Hematopoietic multipotent progenitor cell treated with erythropoietin and hydrocortisone succinate and interleukin-3 and kit ligand, for 17 days (in vitro differentiated cells): Measurements from ENCODE around the gene DLGAP1.

Experiments used
- DNase-seq: peaks from one replicate; pipeline ENCODE4 v3.0.0-alpha.2; 2015; ENCODE audit warnings: low spot score

DLGAP1 gene

DNA sequence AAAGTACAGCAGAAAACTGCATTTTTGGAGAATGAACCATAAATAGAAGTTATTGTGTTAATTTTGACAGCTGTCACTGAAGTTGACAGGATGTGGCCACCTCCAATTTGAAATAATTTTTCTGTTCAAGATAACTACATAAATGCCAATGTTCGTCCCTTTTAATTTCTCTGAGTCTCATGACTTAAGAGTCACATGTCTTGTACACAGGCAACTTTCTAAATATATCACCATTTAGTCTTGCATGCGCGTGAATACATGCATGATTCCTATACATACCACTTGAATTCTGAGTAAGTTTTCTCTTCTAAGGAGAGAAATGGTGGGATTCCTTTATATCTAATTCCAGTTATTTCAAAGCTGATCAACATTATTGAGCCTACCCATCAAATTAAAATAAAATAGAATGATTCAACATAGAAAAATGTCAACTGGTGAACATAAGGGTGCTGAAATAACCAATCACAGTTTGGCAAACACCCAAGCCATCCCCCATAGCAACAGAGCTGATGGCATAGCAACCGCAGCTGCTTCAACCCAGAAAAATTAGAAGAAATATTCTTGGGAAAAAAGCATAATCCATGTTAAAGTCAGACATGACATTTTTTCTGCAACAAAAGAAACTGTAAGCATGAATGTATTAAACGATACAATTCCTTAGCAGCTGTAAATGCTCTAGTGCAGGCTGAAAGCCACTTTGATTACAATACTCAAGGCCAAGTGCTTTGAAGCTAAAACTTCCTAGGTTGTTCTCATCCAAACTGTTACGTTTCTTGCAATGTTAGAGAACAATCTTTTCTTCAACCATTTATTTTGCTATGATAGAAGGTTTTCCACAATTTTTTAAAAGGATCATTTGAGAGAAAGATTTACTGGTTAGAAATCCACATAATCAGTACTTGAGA is 282.7 kb downstream of the DLGAP1 start:
- DNase-seq: no peak

GRCh38 chr18:4157352-4157751 is 297.8 kb downstream of the DLGAP1 start:
- DNase-seq: no peak

- no peak for DNase-seq
These were observed 308.3 kb downstream of the DLGAP1 start for GRCh38 chr18:4146797-4147196.

- no peak for DNase-seq
These were observed 310.9 kb downstream of the DLGAP1 start for GRCh38 chr18:4144201-4144600.

- no peak for DNase-seq
These were observed 311.5 kb downstream of the DLGAP1 start for GRCh38 chr18:4143585-4143984.

DNA sequence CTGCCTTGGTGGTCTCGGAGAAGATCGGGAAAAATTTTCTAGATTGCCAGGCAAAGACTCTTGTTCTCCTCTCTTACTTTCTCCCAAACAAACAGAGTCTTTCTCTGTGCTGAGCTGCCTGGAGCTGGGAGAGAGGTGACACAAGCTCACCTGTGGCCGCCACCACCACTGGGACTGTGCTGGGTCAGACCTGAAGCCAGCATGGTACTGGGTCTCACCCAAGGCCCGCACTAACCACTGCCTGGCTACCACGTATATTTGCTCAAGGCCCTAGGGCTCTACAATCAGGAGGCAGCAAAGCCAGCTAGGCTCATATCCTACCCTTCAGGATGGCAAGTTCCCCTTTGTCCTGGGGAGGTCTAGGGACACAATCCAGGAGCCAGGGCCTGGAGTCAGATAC is 312.2 kb downstream of the DLGAP1 start:
- DNase-seq: no peak

- DNase-seq: no peak
These were observed 320.4 kb downstream of the DLGAP1 start for GRCh38 chr18:4134700-4135099.

- no peak for DNase-seq
These were observed 324.1 kb downstream of the DLGAP1 start for GRCh38 chr18:4130734-4131719.

DNA sequence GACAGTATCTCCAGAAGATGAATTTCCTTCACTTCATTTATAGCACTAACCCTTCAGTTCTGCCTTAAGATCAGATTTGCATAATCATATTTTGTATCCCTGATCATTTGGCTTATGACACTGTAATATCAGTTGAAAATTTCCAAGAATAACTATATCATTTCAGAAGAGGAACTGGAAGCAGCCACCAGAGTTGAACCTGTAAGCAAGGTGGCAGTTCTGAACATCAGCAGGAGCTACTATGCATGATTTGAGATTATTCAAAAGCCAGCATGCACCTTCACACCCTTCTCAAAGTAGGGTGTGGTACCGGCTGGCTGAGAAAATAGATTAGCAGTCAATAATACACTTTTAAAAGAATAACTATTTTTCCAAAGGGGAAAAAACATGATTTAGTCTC is 328.2 kb downstream of the DLGAP1 start:
- DNase-seq: no peak

- DNase-seq: no peak
These were observed 329.4 kb downstream of the DLGAP1 start for GRCh38 chr18:4125627-4126230.

DNA sequence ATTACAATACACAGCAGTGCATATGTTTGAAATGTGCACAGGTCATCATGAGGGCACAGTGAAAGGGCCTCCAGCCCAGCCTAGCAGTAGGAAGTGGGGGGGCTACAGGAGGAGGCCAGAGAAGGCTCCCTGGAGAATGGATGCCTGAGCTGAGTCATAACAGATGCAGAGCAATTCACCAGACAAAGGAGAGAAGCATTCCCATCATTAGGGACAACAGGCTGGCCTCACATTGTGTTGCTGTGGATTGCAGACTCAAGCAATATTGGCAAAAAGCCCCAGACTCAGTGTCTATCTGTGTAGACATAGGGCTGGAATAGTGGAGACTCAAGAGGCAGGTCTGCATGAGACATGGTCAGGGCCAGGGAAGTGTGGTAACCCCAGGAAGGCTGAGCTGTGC is 329.9 kb downstream of the DLGAP1 start:
- DNase-seq: no peak

GRCh38 chr18:4119813-4120212 is 335.3 kb downstream of the DLGAP1 start:
- DNase-seq: no peak

DNA sequence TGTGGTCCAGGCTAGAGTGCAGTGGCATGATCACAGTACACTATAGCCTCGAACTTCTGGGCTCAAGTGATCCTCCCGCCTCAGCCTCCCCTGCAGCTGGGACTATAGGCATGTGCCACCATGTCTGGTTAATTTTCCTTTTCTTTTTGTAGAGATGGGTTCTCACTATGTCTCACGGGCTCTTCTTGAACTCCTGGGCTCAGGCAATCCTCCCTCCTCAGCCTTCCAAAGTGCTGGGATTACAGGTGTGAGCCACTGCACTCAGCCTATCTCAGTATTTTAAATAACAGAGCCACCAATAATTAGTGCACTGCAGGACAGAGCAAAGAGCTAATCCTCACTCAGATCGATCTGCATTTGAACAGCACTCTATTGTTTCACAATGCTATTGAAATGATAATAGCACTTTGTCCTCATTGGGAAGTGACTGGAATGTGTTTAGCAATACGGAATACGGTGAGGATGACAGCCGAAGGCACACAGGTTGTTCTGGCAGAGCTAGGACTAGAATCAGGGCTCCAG is 335.9 kb downstream of the DLGAP1 start:
- no peak for DNase-seq

DNA sequence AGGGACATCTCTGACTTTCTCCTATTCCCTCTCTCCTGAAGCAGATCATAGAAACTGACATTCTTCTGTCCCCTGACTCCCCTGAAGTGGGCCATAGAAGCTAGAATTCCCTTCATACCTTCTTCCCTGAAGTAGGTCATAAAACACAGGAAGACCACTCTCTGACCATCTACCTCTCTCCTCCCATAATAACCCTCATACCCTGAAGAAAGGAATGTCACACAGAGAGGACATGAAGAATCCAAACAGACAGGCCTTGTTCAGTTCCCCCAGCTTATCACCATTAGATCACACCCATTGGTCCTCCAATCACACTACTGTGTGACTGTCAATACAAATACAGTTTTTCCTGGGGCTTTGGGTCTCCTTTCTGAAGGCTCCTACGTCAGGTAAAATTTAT is 347.1 kb downstream of the DLGAP1 start:
- no peak for DNase-seq

- no peak for DNase-seq
These were observed 348.0 kb downstream of the DLGAP1 start for GRCh38 chr18:4107049-4107467.

- peak; percentile 33 for DNase-seq
These were observed 348.6 kb downstream of the DLGAP1 start for GRCh38 chr18:4106407-4107033.

GRCh38 chr18:4102901-4103300 is 352.2 kb downstream of the DLGAP1 start:
- no peak for DNase-seq

DNA sequence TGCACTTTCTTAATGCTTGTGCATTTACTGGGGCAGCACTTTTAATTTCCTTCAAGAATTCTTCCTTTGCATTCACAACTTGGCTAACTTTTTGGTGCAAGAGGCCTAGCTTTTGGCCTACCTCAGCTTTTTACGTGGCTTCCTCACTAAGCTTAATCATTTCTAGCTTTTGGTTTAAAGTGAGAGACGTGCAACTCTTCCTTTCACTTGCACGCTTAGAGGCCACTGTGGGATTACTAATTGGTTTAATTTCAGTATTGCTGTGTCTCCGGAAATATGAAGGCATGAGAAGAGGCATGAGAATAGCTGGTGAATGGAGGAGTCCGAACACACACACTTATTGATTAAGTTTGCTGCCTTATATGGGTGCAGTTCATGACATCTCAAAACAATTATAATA is 354.1 kb downstream of the DLGAP1 start:
- DNase-seq: no peak

DNA sequence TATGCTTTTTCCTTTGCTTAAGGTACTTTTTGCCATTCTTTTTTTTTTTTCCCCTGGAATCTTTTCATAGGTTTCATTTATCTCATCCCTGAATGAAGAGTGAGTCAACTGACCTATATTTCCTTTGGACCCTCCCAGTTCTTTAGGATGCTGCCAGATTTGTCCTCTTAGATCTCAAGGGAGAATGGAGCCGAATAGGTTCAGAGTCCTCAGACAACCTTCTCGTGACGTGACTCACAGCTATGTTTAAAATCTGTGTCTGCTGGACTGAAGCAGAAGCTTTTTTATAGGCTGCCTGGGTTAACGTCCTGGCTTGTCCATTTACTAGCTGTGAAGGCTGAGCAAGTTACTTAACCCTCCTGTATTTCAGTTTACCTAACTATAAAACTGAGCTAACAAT is 358.6 kb downstream of the DLGAP1 start:
- no peak for DNase-seq

- no peak for DNase-seq
These were observed 361.4 kb downstream of the DLGAP1 start for GRCh38 chr18:4093676-4094075.

GRCh38 chr18:4084382-4084900 is 370.7 kb downstream of the DLGAP1 start:
- no peak for DNase-seq
